ENCODE results near the gene COL15A1.

GRCh38 chr9:99062549-99062948 lies 118.8 kb downstream of the COL15A1 start:
- TF ChIP-seq, protein P1, sequence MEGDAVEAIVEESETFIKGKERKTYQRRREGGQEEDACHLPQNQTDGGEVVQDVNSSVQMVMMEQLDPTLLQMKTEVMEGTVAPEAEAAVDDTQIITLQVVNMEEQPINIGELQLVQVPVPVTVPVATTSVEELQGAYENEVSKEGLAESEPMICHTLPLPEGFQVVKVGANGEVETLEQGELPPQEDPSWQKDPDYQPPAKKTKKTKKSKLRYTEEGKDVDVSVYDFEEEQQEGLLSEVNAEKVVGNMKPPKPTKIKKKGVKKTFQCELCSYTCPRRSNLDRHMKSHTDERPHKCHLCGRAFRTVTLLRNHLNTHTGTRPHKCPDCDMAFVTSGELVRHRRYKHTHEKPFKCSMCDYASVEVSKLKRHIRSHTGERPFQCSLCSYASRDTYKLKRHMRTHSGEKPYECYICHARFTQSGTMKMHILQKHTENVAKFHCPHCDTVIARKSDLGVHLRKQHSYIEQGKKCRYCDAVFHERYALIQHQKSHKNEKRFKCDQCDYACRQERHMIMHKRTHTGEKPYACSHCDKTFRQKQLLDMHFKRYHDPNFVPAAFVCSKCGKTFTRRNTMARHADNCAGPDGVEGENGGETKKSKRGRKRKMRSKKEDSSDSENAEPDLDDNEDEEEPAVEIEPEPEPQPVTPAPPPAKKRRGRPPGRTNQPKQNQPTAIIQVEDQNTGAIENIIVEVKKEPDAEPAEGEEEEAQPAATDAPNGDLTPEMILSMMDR (IDR thresholded peaks at IDR 0.05; ENCODE audit: low read depth, low read length): no peak
- no peak for TF ChIP-seq EZH2phosphoT487 (IDR thresholded peaks at IDR 0.05; ENCODE audit: low read depth)
